Measurements from ENCODE around the gene FBXO15.

Gene FBXO15

DNA sequence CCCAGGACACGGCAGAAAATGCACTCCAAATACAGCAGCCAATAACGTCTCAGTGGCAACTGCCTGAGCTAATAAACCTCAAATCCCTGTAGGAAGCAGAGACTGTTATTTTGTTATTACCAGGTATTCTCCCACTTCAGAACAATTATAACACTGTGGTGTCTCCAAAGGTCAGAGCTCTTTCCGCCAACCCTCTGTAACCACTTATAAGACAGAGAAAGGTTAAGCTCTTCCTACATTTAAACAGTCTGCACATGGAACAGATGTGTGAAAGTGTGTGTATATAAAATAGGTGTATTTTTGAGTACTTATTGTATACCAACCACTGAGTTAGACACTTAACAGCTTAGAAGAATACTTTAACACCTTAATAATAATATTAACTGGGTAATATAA lies 64.1 kb downstream of the FBXO15 start:
- Histone ChIP-seq H3K27me3 (ENCODE audit: insufficient read depth, low read length, poor library complexity, severe bottlenecking) (no peaks in the 10 kb centered on the region), H3K4me3 (ENCODE audit: low read length, poor library complexity, severe bottlenecking) (no peak overlapping the region), H3K9me3 (ENCODE audit: insufficient read depth, low read depth, low read length) (no peaks in the 10 kb centered on the region), H3K79me2 (ENCODE audit: insufficient read depth, low read length) (no peaks in the 10 kb centered on the region), H3F3A (ENCODE audit: low read depth) (no peaks in the 10 kb centered on the region), H3K9me2 (replicated peaks; ENCODE audit: low read depth, low read length) (no peaks in the 10 kb centered on the region), H3K4me1 (ENCODE audit: insufficient read depth, low read length, poor library complexity, severe bottlenecking) (peaks cover 7% of the 10 kb centered on the region), H3K36me3 (ENCODE audit: insufficient read depth, low read length) (no peaks in the 10 kb centered on the region), H4K20me1 (ENCODE audit: insufficient read depth, low read length, poor library complexity, severe bottlenecking) (no peaks in the 10 kb centered on the region), H3K9ac (ENCODE audit: low read depth, low read length, poor library complexity, severe bottlenecking) (no peak overlapping the region), H2AFZ (ENCODE audit: low read length) (peak overlapping the region; percentile 43; the same call in 1 of the 2 replicates), H3K4me2 (ENCODE audit: low read depth, low read length, poor library complexity, severe bottlenecking) (no peak overlapping the region)
- no peak for TF ChIP-seq EZH2phosphoT487 (IDR thresholded peaks at IDR 0.05; ENCODE audit: borderline replicate concordance)
- TF ChIP-seq, protein P1, sequence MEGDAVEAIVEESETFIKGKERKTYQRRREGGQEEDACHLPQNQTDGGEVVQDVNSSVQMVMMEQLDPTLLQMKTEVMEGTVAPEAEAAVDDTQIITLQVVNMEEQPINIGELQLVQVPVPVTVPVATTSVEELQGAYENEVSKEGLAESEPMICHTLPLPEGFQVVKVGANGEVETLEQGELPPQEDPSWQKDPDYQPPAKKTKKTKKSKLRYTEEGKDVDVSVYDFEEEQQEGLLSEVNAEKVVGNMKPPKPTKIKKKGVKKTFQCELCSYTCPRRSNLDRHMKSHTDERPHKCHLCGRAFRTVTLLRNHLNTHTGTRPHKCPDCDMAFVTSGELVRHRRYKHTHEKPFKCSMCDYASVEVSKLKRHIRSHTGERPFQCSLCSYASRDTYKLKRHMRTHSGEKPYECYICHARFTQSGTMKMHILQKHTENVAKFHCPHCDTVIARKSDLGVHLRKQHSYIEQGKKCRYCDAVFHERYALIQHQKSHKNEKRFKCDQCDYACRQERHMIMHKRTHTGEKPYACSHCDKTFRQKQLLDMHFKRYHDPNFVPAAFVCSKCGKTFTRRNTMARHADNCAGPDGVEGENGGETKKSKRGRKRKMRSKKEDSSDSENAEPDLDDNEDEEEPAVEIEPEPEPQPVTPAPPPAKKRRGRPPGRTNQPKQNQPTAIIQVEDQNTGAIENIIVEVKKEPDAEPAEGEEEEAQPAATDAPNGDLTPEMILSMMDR (conservative IDR thresholded peaks at IDR 0.05; ENCODE audit: low read length) = no peak

DNA sequence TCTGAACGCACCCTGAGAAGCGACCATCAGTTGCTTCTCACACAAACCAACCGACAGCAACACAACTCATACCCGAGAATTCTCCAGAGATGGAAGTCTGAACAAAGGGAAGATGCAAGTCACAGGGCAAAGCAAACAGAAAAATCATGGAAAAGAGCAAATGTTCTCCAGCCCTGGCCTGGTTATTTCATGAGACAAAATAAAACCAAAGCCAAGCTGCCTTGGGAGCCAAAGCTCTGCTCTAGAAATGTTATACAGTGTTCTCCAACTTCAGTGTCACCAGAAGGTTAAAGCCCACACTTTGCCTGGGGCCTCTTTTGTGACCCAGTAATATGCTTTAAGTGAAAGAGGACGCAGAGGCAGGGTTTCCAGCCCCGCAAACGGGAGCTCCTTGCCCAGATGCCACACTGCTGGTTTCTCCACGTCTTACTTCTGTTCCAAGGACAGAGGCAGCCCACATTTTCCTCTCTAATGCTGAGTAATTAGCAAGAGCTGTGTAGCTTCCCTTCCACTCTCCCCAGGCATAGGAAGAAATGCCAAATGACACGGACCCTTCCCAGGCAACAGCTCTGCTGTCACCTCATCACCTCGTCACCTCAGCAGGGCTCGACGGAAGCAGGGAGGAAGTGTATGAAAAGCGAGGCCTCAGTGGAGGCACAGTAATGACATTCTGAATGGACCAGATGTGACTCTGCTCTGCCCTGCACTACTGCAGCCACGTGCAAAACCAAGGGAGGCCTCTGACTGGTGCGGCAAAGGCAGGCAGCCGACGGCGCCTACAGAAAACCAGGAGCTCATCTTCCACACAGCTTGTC lies 64.7 kb downstream of the FBXO15 start:
- H3K4me3 ChIP-seq (ENCODE audit: low read length, poor library complexity, severe bottlenecking) = peak overlapping the region; percentile 64
- H3K9me3 ChIP-seq (ENCODE audit: insufficient read depth, low read depth, low read length) = no peaks in the 10 kb centered on the region
- H3K9me2 ChIP-seq (replicated peaks; ENCODE audit: low read depth, low read length) = no peaks in the 10 kb centered on the region
- no peaks in the 10 kb centered on the region for H3K36me3 ChIP-seq (ENCODE audit: insufficient read depth, low read length)
- peak overlapping the region; percentile 62 for H3K9ac ChIP-seq (ENCODE audit: low read depth, low read length, poor library complexity, severe bottlenecking)
- H3K4me1 ChIP-seq (ENCODE audit: insufficient read depth, low read length, poor library complexity, severe bottlenecking) = peaks cover 7% of the 10 kb centered on the region
- peak overlapping the region; percentile 95 for H2AFZ ChIP-seq (ENCODE audit: low read length)
- H4K20me1 ChIP-seq (ENCODE audit: insufficient read depth, low read length, poor library complexity, severe bottlenecking) = no peaks in the 10 kb centered on the region
- TF ChIP-seq, protein P1 (conservative IDR thresholded peaks at IDR 0.05; ENCODE audit: low read length) = no peak; the same call in 1 of the 2 replicates
- no peak for TF ChIP-seq EZH2phosphoT487 (IDR thresholded peaks at IDR 0.05; ENCODE audit: borderline replicate concordance)
- no peaks in the 10 kb centered on the region for H3K79me2 ChIP-seq (ENCODE audit: insufficient read depth, low read length)
- H3F3A ChIP-seq (ENCODE audit: low read depth) = no peaks in the 10 kb centered on the region
- no peaks in the 10 kb centered on the region for H3K27me3 ChIP-seq (ENCODE audit: insufficient read depth, low read length, poor library complexity, severe bottlenecking)
- H3K4me2 ChIP-seq (ENCODE audit: low read depth, low read length, poor library complexity, severe bottlenecking) = peak overlapping the region; percentile 75

DNA sequence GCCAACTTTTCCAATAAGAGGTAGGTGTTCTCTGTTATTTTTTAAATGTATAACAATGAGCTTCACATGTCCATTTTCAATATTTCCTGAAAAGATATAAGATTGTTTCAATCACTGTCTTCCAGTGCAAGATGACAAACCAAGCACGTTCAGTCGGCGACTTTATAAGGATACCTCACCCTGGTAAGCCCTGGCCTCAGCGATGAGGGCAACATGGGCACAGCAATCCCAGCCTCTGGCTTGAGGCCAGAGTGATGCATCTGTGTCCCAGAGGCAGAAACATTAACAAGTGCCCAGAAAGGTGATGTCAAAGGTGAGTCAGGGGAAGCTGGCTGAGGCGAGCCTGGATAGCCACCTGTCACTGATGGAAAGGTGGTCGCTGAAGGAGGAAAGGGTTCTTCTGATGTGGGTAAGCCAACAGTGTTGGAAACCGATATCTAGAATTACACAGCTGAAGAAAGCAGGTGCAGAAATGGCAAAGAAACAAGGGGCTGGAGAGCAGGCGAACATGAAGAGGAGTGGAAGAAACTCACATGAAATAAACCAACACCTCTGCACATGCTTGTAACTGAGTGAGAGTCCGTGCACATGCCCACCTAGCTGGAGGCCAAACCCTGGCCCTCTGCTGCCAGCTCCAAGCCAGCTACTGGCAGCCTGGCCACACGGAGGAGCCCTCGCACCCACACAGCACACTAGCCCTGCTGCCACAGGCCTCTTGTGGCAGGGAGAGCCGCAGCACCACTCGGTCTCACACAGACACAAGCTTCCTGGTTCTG lies 65.5 kb downstream of the FBXO15 start:
- Histone ChIP-seq H4K20me1 (ENCODE audit: insufficient read depth, low read length, poor library complexity, severe bottlenecking) (no peaks in the 10 kb centered on the region), H2AFZ (ENCODE audit: low read length) (peak overlapping the region; percentile 95), H3K9me3 (ENCODE audit: insufficient read depth, low read depth, low read length) (no peaks in the 10 kb centered on the region), H3K27me3 (ENCODE audit: insufficient read depth, low read length, poor library complexity, severe bottlenecking) (no peaks in the 10 kb centered on the region), H3F3A (ENCODE audit: low read depth) (no peaks in the 10 kb centered on the region), H3K36me3 (ENCODE audit: insufficient read depth, low read length) (no peaks in the 10 kb centered on the region), H3K4me1 (ENCODE audit: insufficient read depth, low read length, poor library complexity, severe bottlenecking) (peaks cover 7% of the 10 kb centered on the region), H3K4me3 (ENCODE audit: low read length, poor library complexity, severe bottlenecking) (peak overlapping the region; percentile 64), H3K4me2 (ENCODE audit: low read depth, low read length, poor library complexity, severe bottlenecking) (peak overlapping the region; percentile 75), H3K79me2 (ENCODE audit: insufficient read depth, low read length) (no peaks in the 10 kb centered on the region), H3K9ac (ENCODE audit: low read depth, low read length, poor library complexity, severe bottlenecking) (peak overlapping the region; percentile 62), H3K9me2 (replicated peaks; ENCODE audit: low read depth, low read length) (no peaks in the 10 kb centered on the region)
- no peak for TF ChIP-seq EZH2phosphoT487 (IDR thresholded peaks at IDR 0.05; ENCODE audit: borderline replicate concordance)
- TF ChIP-seq, protein P1 (conservative IDR thresholded peaks at IDR 0.05; ENCODE audit: low read length) = peak; percentile 91

All from Loucy (cell line).